ENCODE data around the gene BMP10.

- no peak for TF ChIP-seq POLR2A (IDR thresholded peaks at IDR 0.05)
- TF ChIP-seq CTCF (IDR thresholded peaks at IDR 0.05): no peak
Measured at GRCh38 chr2:68877079-68877772, 6.0 kb upstream of the BMP10 start.

Data from thyroid gland (tissue), 4 donors.